ENCODE data around the gene AQP1.

The AQP1 gene

DNA sequence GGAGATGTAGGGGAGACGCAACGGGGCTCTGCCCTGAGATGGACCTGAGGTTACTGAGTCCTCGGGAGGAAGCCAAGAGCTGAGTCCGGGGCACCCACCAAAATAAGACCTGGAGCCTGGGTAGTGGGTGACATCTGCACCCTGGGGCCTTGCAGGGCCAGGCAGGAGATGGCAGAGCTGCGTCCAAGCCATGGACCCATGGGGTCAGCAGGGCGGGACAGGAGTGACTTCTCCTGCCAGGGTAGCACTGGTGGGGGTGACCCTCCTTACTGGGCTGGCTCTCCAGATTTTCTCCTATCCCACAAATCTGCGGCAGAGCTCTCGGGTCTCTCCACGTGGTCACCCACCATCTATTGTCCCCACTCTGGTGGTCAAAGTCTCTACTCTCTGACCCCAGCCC, 54.2 kb downstream of the AQP1 start:
- Histone ChIP-seq H3K27ac (no peak overlapping the region), H3K27me3 (replicated peaks) (peaks cover 6% of the 10 kb centered on the region), H3K36me3 (replicated peaks) (no peaks in the 10 kb centered on the region), H3K4me3 (ENCODE audit: low read depth, low read length) (no peak overlapping the region)
- no peak for DNase-seq
- TF ChIP-seq, protein P1, sequence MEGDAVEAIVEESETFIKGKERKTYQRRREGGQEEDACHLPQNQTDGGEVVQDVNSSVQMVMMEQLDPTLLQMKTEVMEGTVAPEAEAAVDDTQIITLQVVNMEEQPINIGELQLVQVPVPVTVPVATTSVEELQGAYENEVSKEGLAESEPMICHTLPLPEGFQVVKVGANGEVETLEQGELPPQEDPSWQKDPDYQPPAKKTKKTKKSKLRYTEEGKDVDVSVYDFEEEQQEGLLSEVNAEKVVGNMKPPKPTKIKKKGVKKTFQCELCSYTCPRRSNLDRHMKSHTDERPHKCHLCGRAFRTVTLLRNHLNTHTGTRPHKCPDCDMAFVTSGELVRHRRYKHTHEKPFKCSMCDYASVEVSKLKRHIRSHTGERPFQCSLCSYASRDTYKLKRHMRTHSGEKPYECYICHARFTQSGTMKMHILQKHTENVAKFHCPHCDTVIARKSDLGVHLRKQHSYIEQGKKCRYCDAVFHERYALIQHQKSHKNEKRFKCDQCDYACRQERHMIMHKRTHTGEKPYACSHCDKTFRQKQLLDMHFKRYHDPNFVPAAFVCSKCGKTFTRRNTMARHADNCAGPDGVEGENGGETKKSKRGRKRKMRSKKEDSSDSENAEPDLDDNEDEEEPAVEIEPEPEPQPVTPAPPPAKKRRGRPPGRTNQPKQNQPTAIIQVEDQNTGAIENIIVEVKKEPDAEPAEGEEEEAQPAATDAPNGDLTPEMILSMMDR (IDR thresholded peaks at IDR 0.05; ENCODE audit: low read depth, low read length, missing control alignments) = no peak
- in situ Hi-C loops (cut with HindIII; ENCODE audit: low pct_ligation_motif_present, low sequenced_read_pairs) = no loop called here

DNA sequence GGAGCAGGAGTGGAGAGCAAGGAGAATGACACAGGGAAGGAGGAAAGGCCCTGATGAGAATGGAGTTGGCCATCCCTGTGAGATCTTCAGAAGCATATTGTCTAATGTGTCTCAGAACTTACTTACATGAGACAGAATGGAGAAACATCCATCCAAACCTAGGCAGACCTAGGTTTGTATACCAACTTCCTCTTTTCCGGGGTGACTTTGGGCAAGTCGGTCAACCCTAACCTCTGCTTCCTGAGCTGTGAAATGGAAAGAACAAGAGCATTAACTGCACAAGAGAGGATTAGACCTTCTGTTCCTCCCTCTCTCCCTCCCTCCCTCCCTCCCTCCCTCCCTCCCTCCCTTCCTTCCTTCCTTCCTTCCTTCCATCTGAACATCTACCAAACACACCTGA, 56.6 kb downstream of the AQP1 start:
- no peak for DNase-seq
- Histone ChIP-seq H3K27me3 (replicated peaks) (peaks cover 16% of the 10 kb centered on the region), H3K27ac (no peak overlapping the region), H3K36me3 (replicated peaks) (no peaks in the 10 kb centered on the region), H3K4me3 (ENCODE audit: low read depth, low read length) (no peak overlapping the region)
- in situ Hi-C loops (cut with HindIII; ENCODE audit: low pct_ligation_motif_present, low sequenced_read_pairs) = no loop called here
- TF ChIP-seq, protein P1 (IDR thresholded peaks at IDR 0.05; ENCODE audit: low read depth, low read length, missing control alignments) = no peak

DNA sequence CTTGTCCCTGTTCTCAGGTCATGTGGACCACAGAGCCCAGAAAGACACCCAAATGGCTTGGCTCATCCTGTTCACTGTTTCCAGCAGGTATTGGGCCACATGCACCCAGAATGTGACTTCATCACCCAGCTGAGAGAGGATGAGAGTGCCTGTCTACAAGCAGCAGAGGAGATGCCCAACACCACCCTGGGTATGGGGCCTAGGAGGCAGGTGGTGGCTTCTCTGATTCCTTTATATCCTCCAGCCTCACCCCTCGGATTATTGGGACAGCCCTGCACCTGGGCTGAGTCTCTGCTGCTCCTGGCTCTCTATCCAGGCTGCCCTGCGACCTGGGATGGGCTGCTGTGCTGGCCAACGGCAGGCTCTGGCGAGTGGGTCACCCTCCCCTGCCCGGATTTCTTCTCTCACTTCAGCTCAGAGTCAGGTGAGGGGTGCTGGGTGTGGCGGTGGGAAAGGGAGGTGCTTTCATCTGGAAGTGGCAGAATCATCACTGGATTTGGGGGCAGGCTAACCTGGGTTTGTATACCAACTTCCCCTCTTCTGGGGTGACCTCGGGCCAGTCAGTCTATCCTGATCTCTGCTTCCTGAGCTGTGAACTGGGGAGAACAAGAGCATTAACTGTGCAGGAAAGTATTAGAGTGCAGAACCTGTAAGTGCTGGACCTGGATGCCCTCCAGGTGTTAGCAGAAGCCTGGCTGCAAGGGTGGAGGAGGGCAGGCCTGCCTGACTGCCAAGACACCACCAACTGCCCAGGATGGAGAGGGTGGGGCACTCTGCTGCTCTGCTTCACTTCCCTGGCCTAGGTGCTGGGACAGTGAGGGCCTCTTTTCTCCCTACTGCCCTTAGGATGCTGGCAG, 57.3 kb downstream of the AQP1 start:
- TF ChIP-seq, protein P1 (IDR thresholded peaks at IDR 0.05; ENCODE audit: low read depth, low read length, missing control alignments) = no peak
- Histone ChIP-seq H3K27me3 (replicated peaks) (peaks cover 16% of the 10 kb centered on the region), H3K27ac (no peak overlapping the region), H3K36me3 (replicated peaks) (no peaks in the 10 kb centered on the region), H3K4me3 (ENCODE audit: low read depth, low read length) (no peak overlapping the region)
- no peak for DNase-seq
- in situ Hi-C loops (cut with HindIII; ENCODE audit: low pct_ligation_motif_present, low sequenced_read_pairs) = no loop called here

DNA sequence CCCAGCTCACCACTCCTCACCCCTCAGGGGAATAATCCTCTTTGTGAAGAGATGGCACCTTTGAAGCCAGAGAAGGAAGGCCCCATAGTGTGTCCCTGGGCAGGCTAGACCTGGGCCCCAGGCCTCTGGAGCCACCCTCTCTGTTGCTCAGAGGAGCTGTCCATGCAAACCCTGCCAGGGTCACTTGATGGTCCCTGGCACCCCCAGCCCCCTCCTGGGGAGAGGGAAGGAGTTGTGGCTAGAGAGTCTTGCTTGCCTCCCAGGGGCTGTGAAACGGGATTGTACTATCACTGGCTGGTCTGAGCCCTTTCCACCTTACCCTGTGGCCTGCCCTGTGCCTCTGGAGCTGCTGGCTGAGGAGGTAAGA, 57.9 kb downstream of the AQP1 start:
- in situ Hi-C loops (cut with HindIII; ENCODE audit: low pct_ligation_motif_present, low sequenced_read_pairs) = no loop called here
- TF ChIP-seq, protein P1 (IDR thresholded peaks at IDR 0.05; ENCODE audit: low read depth, low read length, missing control alignments) = no peak
- no peak for DNase-seq
- H3K36me3 ChIP-seq (replicated peaks) = no peaks in the 10 kb centered on the region
- no peak overlapping the region for H3K27ac ChIP-seq
- H3K27me3 ChIP-seq (replicated peaks) = peaks cover 16% of the 10 kb centered on the region
- H3K4me3 ChIP-seq (ENCODE audit: low read depth, low read length) = no peak overlapping the region

DNA sequence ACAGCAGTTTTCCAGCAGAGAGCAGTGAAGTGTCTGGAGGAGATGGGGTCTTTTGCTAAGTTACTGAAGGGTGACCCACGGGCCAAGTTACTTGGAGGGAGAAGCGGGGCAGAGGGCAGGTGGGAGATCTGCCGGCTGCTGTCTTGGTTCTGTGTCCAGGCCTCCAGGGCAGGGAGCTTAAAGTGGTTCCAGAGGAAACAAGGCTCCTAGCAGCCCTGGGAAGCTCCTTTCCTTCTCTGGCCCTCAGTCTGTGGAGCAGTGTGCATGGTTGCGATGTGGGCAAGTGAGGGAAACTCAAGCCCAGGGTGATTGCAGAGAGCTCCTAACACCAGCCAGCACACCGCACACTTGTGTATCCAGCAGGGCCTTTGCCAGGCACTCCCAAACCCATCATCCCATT, 58.4 kb downstream of the AQP1 start:
- H3K36me3 ChIP-seq (replicated peaks) = no peaks in the 10 kb centered on the region
- TF ChIP-seq, protein P1 (IDR thresholded peaks at IDR 0.05; ENCODE audit: low read depth, low read length, missing control alignments) = no peak
- no peak for DNase-seq
- no peak overlapping the region for H3K27ac ChIP-seq
- peaks cover 16% of the 10 kb centered on the region for H3K27me3 ChIP-seq (replicated peaks)
- in situ Hi-C loops (cut with HindIII; ENCODE audit: low pct_ligation_motif_present, low sequenced_read_pairs) = no loop called here
- no peak overlapping the region for H3K4me3 ChIP-seq (ENCODE audit: low read depth, low read length)
